HepG2 (cell line): ENCODE results near the gene METTL22. TPM values are rescaled to one million over a fixed set of nuclear protein-coding genes. Genes with fewer than 3 reads are reported as not detected.

Source experiments
- BCL3 ChIP-seq: sonication (generic); formaldehyde crosslinking; IDR thresholded peaks from 2 replicates; pipeline ENCODE4 v1.5.1; 2020; ENCODE audit warnings: mild to moderate bottlenecking, missing genetic modification reagents, moderate library complexity
- BCL6 ChIP-seq: IDR thresholded peaks from 2 replicates; pipeline ENCODE4 v1.6.1; 2016; ENCODE audit warnings: missing genetic modification reagents, missing compliant biosample characterization
- DMTF1 ChIP-seq: sonication (generic); formaldehyde crosslinking; IDR thresholded peaks from 2 replicates; pipeline ENCODE4 v1.4.0; 2020; ENCODE audit warnings: mild to moderate bottlenecking, missing genetic modification reagents
- HCFC1 ChIP-seq: fragments of 150-350 bp; IDR thresholded peaks from 2 replicates; pipeline ENCODE4 v1.6.1; 2014; ENCODE audit warnings: low read depth, low read length
- HNRNPH1 ChIP-seq: fragments of 200-400 bp; formaldehyde crosslinking; optimal IDR thresholded peaks from 2 replicates; pipeline ENCODE3; 2017; ENCODE audit warnings: mild to moderate bottlenecking, low read depth, low read length
- KLF11 ChIP-seq: IDR thresholded peaks from 2 replicates; pipeline ENCODE4 v1.6.1; 2016; ENCODE audit warnings: missing compliant biosample characterization
- KLF15 ChIP-seq: sonication (generic); formaldehyde crosslinking; IDR thresholded peaks from 2 replicates; pipeline ENCODE4 v1.8.1; 2023; ENCODE audit warnings: borderline replicate concordance, mild to moderate bottlenecking, inconsistent platforms, missing genetic modification reagents, mixed read lengths
- MBD4 ChIP-seq: IDR thresholded peaks from 2 replicates; pipeline ENCODE4 v1.6.1; 2012; ENCODE audit warnings: low read length, inconsistent platforms, borderline replicate concordance
- PHF8 ChIP-seq: sonication (generic); formaldehyde crosslinking; IDR thresholded peaks from 2 replicates; pipeline ENCODE4 v1.5.0; 2020; ENCODE audit warnings: missing genetic modification reagents
- POGZ ChIP-seq: sonication (generic); formaldehyde crosslinking; IDR thresholded peaks from 2 replicates; pipeline ENCODE4 v1.4.0; 2020; ENCODE audit warnings: mild to moderate bottlenecking, missing genetic modification reagents
- POLR2AphosphoS2 ChIP-seq: IDR thresholded peaks from 2 replicates; pipeline ENCODE4 v1.6.1; 2011; ENCODE audit warnings: low read depth, low read length, improper control_type of control experiment
- POLR2G ChIP-seq: fragments of 200-400 bp; formaldehyde crosslinking; IDR thresholded peaks from 2 replicates; pipeline ENCODE4 v1.6.1; 2018; ENCODE audit warnings: mild to moderate bottlenecking, low read depth, low read length, moderate library complexity
- THAP8 ChIP-seq: sonication (generic); formaldehyde crosslinking; IDR thresholded peaks from 2 replicates; pipeline ENCODE4 v1.5.1; 2020; ENCODE audit warnings: missing genetic modification reagents, mild to moderate bottlenecking, borderline replicate concordance
- ZKSCAN1 ChIP-seq: fragments of 150-350 bp; IDR thresholded peaks from 2 replicates; pipeline ENCODE4 v1.6.1; 2014; ENCODE audit warnings: low read length
- ZNF44 ChIP-seq: sonication (generic); formaldehyde crosslinking; IDR thresholded peaks from 2 replicates; pipeline ENCODE4 v1.5.1; 2020; ENCODE audit warnings: mild to moderate bottlenecking, missing genetic modification reagents
- ZNF629 ChIP-seq: sonication (generic); formaldehyde crosslinking; conservative IDR thresholded peaks from 2 replicates; pipeline ENCODE4 v1.5.0; 2020; ENCODE audit warnings: missing genetic modification reagents
- ZNF749 ChIP-seq: sonication (generic); formaldehyde crosslinking; IDR thresholded peaks from 2 replicates; pipeline ENCODE4 v1.8.0; 2022; ENCODE audit warnings: mild to moderate bottlenecking, missing genetic modification reagents, moderate library complexity, borderline replicate concordance
- ZNF883 ChIP-seq: sonication (generic); formaldehyde crosslinking; IDR thresholded peaks from 2 replicates; pipeline ENCODE4 v1.5.1; 2020; ENCODE audit warnings: mild to moderate bottlenecking, missing genetic modification reagents; ENCODE audit errors: not compliant biosample characterization
- polyA plus RNA-seq, 8 experiments: library from polyadenylated mRNA; depleted of rRNA in 3 of 8; stranded (reverse) in 7 of 8; unstranded in 1 of 8; fragments of >200 nt; fragmentation: Illumina TruSeq in 4 of 8; extraction: Trizol in 4 of 8; gene quantifications; 2 replicates each; pipeline versions ENCODE4 v1.2.1 to v1.2.3, GENCODE V29; 2011 to 2016; ENCODE audit warnings: low read depth in 4 of 8, missing spikeins in 1 of 8, mixed read lengths in 1 of 8; ENCODE audit not compliant: insufficient read depth in 1 of 8
- total RNA-seq, 5 experiments: library from RNA; depleted of rRNA; stranded (reverse); fragments of >200 nt; fragmentation: Illumina TruSeq; extraction: Trizol; gene quantifications; 2 replicates each; pipeline ENCODE4 v1.2.3, GENCODE V29; 2016; ENCODE audit warnings: low read depth in 1 of 5
- TF ChIP-seq, protein P1 (sequence below): sonication (generic); formaldehyde crosslinking; IDR thresholded peaks from 2 replicates; pipeline ENCODE4 v1.4.0; 2020; ENCODE audit warnings: missing genetic modification reagents
- TF ChIP-seq, protein P2 (sequence below): IDR thresholded peaks from 2 replicates; pipeline ENCODE4 v1.6.1; 2016
- TF ChIP-seq, protein P3 (sequence below): sonication (generic); formaldehyde crosslinking; IDR thresholded peaks from 2 replicates; pipeline ENCODE4 v1.5.0; 2020; ENCODE audit warnings: mild to moderate bottlenecking, missing genetic modification reagents
- TF ChIP-seq, protein P4 (sequence below): sonication (generic); formaldehyde crosslinking; IDR thresholded peaks from 2 replicates; pipeline ENCODE4 v1.4.0; 2020; ENCODE audit warnings: low read depth, mild to moderate bottlenecking, missing genetic modification reagents

The METTL22 gene
- total and polyA plus RNA-seq, 2 of the 13 experiments (the other 11 are each of a cell fraction or from before 2014, with no cell fraction given): 36.2 to 94.8 TPM

GRCh38 chr16:8675183-8676159, 54.0 kb downstream of the METTL22 start (continued):
- TF ChIP-seq POGZ (CRISPR knock-in tag) (no peak), ZNF629 (no peak; the same call in 1 of the 2 replicates), ZNF749 (no peak), HCFC1 (no peak), ZNF44 (no peak), PHF8 (CRISPR knock-in tag) (no peak), MBD4 (no peak), KLF15 (CRISPR knock-in tag) (no peak), BCL3 (CRISPR knock-in tag) (no peak; the same call in 1 of the 2 replicates), BCL6 (CRISPR knock-in tag) (peak; percentile 56; the same call in 1 of the 2 replicates), HNRNPH1 (peak; percentile 64), KLF11 (CRISPR knock-in tag) (no peak), ZKSCAN1 (no peak), ZNF883 (CRISPR knock-in tag) (no peak), POLR2AphosphoS2 (no peak), THAP8 (CRISPR knock-in tag) (no peak), DMTF1 (CRISPR knock-in tag) (no peak), POLR2G (no peak)
- TF ChIP-seq, protein P1, sequence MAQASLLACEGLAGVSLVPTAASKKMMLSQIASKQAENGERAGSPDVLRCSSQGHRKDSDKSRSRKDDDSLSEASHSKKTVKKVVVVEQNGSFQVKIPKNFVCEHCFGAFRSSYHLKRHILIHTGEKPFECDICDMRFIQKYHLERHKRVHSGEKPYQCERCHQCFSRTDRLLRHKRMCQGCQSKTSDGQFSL (CRISPR knock-in tag): no peak
- TF ChIP-seq, protein P2, sequence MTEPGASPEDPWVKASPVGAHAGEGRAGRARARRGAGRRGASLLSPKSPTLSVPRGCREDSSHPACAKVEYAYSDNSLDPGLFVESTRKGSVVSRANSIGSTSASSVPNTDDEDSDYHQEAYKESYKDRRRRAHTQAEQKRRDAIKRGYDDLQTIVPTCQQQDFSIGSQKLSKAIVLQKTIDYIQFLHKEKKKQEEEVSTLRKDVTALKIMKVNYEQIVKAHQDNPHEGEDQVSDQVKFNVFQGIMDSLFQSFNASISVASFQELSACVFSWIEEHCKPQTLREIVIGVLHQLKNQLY (CRISPR knock-in tag): 0 out of 2 replicates have a peak, but pooled peaks have one; percentile 10
- TF ChIP-seq, protein P3, sequence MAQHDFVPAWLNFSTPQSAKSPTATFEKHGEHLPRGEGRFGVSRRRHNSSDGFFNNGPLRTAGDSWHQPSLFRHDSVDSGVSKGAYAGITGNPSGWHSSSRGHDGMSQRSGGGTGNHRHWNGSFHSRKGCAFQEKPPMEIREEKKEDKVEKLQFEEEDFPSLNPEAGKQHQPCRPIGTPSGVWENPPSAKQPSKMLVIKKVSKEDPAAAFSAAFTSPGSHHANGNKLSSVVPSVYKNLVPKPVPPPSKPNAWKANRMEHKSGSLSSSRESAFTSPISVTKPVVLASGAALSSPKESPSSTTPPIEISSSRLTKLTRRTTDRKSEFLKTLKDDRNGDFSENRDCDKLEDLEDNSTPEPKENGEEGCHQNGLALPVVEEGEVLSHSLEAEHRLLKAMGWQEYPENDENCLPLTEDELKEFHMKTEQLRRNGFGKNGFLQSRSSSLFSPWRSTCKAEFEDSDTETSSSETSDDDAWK: no peak
- TF ChIP-seq, protein P4, sequence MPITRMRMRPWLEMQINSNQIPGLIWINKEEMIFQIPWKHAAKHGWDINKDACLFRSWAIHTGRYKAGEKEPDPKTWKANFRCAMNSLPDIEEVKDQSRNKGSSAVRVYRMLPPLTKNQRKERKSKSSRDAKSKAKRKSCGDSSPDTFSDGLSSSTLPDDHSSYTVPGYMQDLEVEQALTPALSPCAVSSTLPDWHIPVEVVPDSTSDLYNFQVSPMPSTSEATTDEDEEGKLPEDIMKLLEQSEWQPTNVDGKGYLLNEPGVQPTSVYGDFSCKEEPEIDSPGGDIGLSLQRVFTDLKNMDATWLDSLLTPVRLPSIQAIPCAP (CRISPR knock-in tag): no peak
